ENCODE measurements around the gene ST6GALNAC1. TPM values are rescaled to one million over a fixed set of nuclear protein-coding genes. Genes with fewer than 3 reads are reported as not detected.

Gene ST6GALNAC1
- total and polyA plus RNA-seq, 10 of the 15 experiments (the other 5 are each of a cell fraction or from before 2014, with no cell fraction given) = 0.08 TPM; not detected in 9

GRCh38 chr17:76687298-76688164, 44.0 kb upstream of the ST6GALNAC1 start:
- DNase-seq (ENCODE audit: low read depth, low spot score) (no peak), FAIRE-seq (no peak), ATAC-seq (no peak)
- Histone ChIP-seq H3K36me3 (ENCODE audit: control insufficient read depth in 2 of 2, insufficient read depth in 2 of 2, low read length in 1 of 2) (no peaks in the 10 kb centered on the region), H3K9ac (ENCODE audit: control insufficient read depth, insufficient read depth, low read length) (no peak overlapping the region), H3K4me1 (ENCODE audit: control insufficient read depth, insufficient read depth, low read length) (no peaks in the 10 kb centered on the region), H3K79me2 (ENCODE audit: control insufficient read depth, insufficient read depth, low read length) (no peaks in the 10 kb centered on the region), H2AFZ (ENCODE audit: control insufficient read depth, low read depth, low read length) (no peak overlapping the region), H4K20me1 (ENCODE audit: control insufficient read depth, insufficient read depth) (no peaks in the 10 kb centered on the region), H3K4me2 (ENCODE audit: control insufficient read depth, insufficient read depth) (no peak overlapping the region), H3K9me3 (replicated peaks; ENCODE audit: control insufficient read depth, insufficient read depth, low read length) (no peaks in the 10 kb centered on the region), H3K27ac (ENCODE audit: control insufficient read depth, insufficient read depth) (no peak overlapping the region), H3K27me3 (replicated peaks in 1 of 2; ENCODE audit: control insufficient read depth in 2 of 2, insufficient read depth in 2 of 2, low read length in 1 of 2) (peaks cover 0 to 1% of the 10 kb centered on the region in 2 experiments; a peak in 2 of 4 replicates), H3K4me3 (no peak overlapping the region)
- BruUV-seq (replicated peaks) = no TSS peak
- SMC1A ChIA-PET (ENCODE audit: uncharacterized antibody, unreplicated experiment) = no interaction called here
- 34% methylated on average over 26 of the region's 26 CpGs for WGBS (ENCODE audit: insufficient coverage, insufficient replicate concordance, low lambda C conversion rate, missing lambda C conversion rate)
- TF ChIP-seq ZNF274 (IDR thresholded peaks at IDR 0.05; ENCODE audit: insufficient read depth, insufficient read length) (no peak), HCFC1 (IDR thresholded peaks at IDR 0.05; ENCODE audit: low read length) (no peak)
- in situ Hi-C loops (cut with MboI) (no loop called here), intact Hi-C loops (cut with micrococcal nuclease; ENCODE audit: unreplicated experiment) (no loop called here)
- RAD21 ChIA-PET (ENCODE audit: unreplicated experiment) = no interaction called here
- POLR2A ChIA-PET = no interaction called here
- CTCF ChIA-PET = no interaction called here

- ATAC-seq = no peak
- TF ChIP-seq POLR2AphosphoS5 (IDR thresholded peaks at IDR 0.05; ENCODE audit: low read length) = no peak
- no peak for TF ChIP-seq RAD21 (IDR thresholded peaks at IDR 0.05; ENCODE audit: insufficient read depth, low read depth, low read length)
- no peak for TF ChIP-seq MEF2B (IDR thresholded peaks at IDR 0.05; ENCODE audit: partially characterized antibody, poor library complexity, severe bottlenecking)
- TF ChIP-seq PAX8 (IDR thresholded peaks at IDR 0.05) = no peak
- no peak for TF ChIP-seq TCF7 (IDR thresholded peaks at IDR 0.05; ENCODE audit: borderline replicate concordance)
- TF ChIP-seq FOXM1 (IDR thresholded peaks at IDR 0.05; ENCODE audit: low read depth, low read length) = no peak
- TF ChIP-seq STAT3 (IDR thresholded peaks at IDR 0.05; ENCODE audit: low read depth, low read length) = no peak
- TF ChIP-seq E4F1 (IDR thresholded peaks at IDR 0.05; ENCODE audit: borderline replicate concordance, partially characterized antibody) = no peak
These were observed 43.2 kb upstream of the ST6GALNAC1 start for GRCh38 chr17:76686538-76687297.

More at GRCh38 chr17:76686538-76687297, 43.2 kb upstream of the ST6GALNAC1 start:
- Histone ChIP-seq H3K27me3 (replicated peaks in 1 of 2; ENCODE audit: control insufficient read depth in 2 of 2, insufficient read depth in 2 of 2, low read length in 1 of 2) (peaks cover 0 to 1% of the 10 kb centered on the region in 2 experiments; a peak in 2 of 4 replicates), H3K4me1 (ENCODE audit: control insufficient read depth, insufficient read depth, low read length) (no peaks in the 10 kb centered on the region), H3K9ac (ENCODE audit: control insufficient read depth, insufficient read depth, low read length) (no peak overlapping the region), H3K79me2 (ENCODE audit: control insufficient read depth, insufficient read depth, low read length) (no peaks in the 10 kb centered on the region), H4K20me1 (ENCODE audit: control insufficient read depth, insufficient read depth) (no peaks in the 10 kb centered on the region), H3K4me2 (ENCODE audit: control insufficient read depth, insufficient read depth) (no peak overlapping the region), H3K36me3 (ENCODE audit: control insufficient read depth in 2 of 2, insufficient read depth in 2 of 2, low read length in 1 of 2) (no peaks in the 10 kb centered on the region), H2AFZ (ENCODE audit: control insufficient read depth, low read depth, low read length) (no peak overlapping the region), H3K27ac (ENCODE audit: control insufficient read depth, insufficient read depth) (no peak overlapping the region), H3K4me3 (no peak overlapping the region), H3K9me3 (replicated peaks; ENCODE audit: control insufficient read depth, insufficient read depth, low read length) (no peaks in the 10 kb centered on the region)
- intact Hi-C loops (cut with micrococcal nuclease; ENCODE audit: unreplicated experiment) (no loop called here), in situ Hi-C loops (cut with MboI) (no loop called here)
- ChIA-PET SMC1A (ENCODE audit: uncharacterized antibody, unreplicated experiment) (no interaction called here), CTCF (no interaction called here), POLR2A (no interaction called here), RAD21 (ENCODE audit: unreplicated experiment) (no interaction called here)
- BruUV-seq (replicated peaks) = no TSS peak
- 43% methylated on average over 15 of the region's 15 CpGs for WGBS (ENCODE audit: insufficient coverage, insufficient replicate concordance, low lambda C conversion rate, missing lambda C conversion rate)
- no peak for FAIRE-seq
- no peak for DNase-seq (ENCODE audit: low read depth, low spot score)
